ENCODE data around the gene MCRIP1. TPM values are rescaled to one million over a fixed set of nuclear protein-coding genes. Genes with fewer than 3 reads are reported as not detected.

The MCRIP1 gene
- total and polyA plus RNA-seq, 8 donors = 61.7 to 97.6 (median 80.7) TPM

- H3K27ac ChIP-seq = no peak overlapping the region
- intact Hi-C loops (cut with DNase I) = no loop called here
- no peak for ATAC-seq
- no peaks in the 10 kb centered on the region for H3K27me3 ChIP-seq
- no peak overlapping the region for H3K4me3 ChIP-seq
- no peak for DNase-seq
- no peak for TF ChIP-seq CTCF (IDR thresholded peaks at IDR 0.05)
- no peaks in the 10 kb centered on the region for H3K9me3 ChIP-seq
- peaks cover 0 to 4% of the 10 kb centered on the region in 2 donors for H3K4me1 ChIP-seq
- peaks cover 0 to 43% of the 10 kb centered on the region in 2 donors for H3K36me3 ChIP-seq
Observed at GRCh38 chr17:81877569-81877968, 44.5 kb upstream of the MCRIP1 start.

GRCh38 chr17:81871387-81872230, 38.5 kb upstream of the MCRIP1 start:
- Histone ChIP-seq H3K4me1 (peaks cover 15 to 54% of the 10 kb centered on the region in 2 donors), H3K27me3 (no peaks in the 10 kb centered on the region), H3K4me3 (peak overlapping the region; percentile 90 to 97), H3K9me3 (no peaks in the 10 kb centered on the region), H3K36me3 (peaks cover 4 to 36% of the 10 kb centered on the region in 2 donors), H3K27ac (peak overlapping the region; percentile 97 to 98)
- ATAC-seq (peak; percentile 67), DNase-seq (peak; percentile 86 to 98 (median 94))
- intact Hi-C loops (cut with DNase I) = no loop called here
- no peak for TF ChIP-seq CTCF (IDR thresholded peaks at IDR 0.05)

- Histone ChIP-seq H3K4me1 (peaks cover 15 to 60% of the 10 kb centered on the region in 2 donors), H3K36me3 (peaks cover 4 to 39% of the 10 kb centered on the region in 2 donors), H3K27me3 (no peaks in the 10 kb centered on the region), H3K27ac (peak within 1 kb of the TSS; percentile 97 to 98), H3K4me3 (peak within 1 kb of the TSS; percentile 90 to 97), H3K9me3 (no peaks in the 10 kb centered on the region)
- ATAC-seq (no peak), DNase-seq (no peak)
- TF ChIP-seq CTCF (IDR thresholded peaks at IDR 0.05) = no peak
- intact Hi-C loops (cut with DNase I) = no loop called here
Observed at GRCh38 chr17:81870981-81871386, 37.9 kb upstream of the MCRIP1 start, which contains the start of gene ARHGDIA. Gene ARHGDIA, minus strand, starts transcription at chr17:81871337. Its CDS starts 1,407 bp downstream, at chr17:81869930.

- peak overlapping the region; percentile 69 to 97 for H3K4me3 ChIP-seq
- intact Hi-C loops (cut with DNase I) = no loop called here
- ATAC-seq (peak; percentile 8), DNase-seq (peak in 2 of 4 donors; percentile 43 to 88)
- no peaks in the 10 kb centered on the region for H3K9me3 ChIP-seq
- peaks cover 4 to 45% of the 10 kb centered on the region in 2 donors for H3K36me3 ChIP-seq
- no peaks in the 10 kb centered on the region for H3K27me3 ChIP-seq
- peak overlapping the region; percentile 97 to 98 for H3K27ac ChIP-seq
- no peak for TF ChIP-seq CTCF (IDR thresholded peaks at IDR 0.05)
- H3K4me1 ChIP-seq = peaks cover 18 to 66% of the 10 kb centered on the region in 2 donors
Observed at GRCh38 chr17:81870131-81870980, 37.3 kb upstream of the MCRIP1 start.

Data from left lung (tissue), 10 donors.